Suprapubic skin (tissue), 4 donors: ENCODE data around the gene DOCK6.

Source experiments
- EP300 ChIP-seq: sonication (generic); formaldehyde crosslinking; IDR thresholded peaks from one replicate; pipeline ENCODE4 v1.6.1; 2017; ENCODE audit warnings: antibody characterized with exemption
- POLR2A ChIP-seq, 2 donors: fragments of 450-650 bp; IDR thresholded peaks; one replicate each; pipeline ENCODE4 v1.6.1; 2017; ENCODE audit warnings: antibody characterized with exemption in 2 of 2, mild to moderate bottlenecking in 2 of 2, moderate library complexity in 2 of 2
- POLR2AphosphoS5 ChIP-seq, 3 donors: sonication (generic); formaldehyde crosslinking; IDR thresholded peaks; one replicate each; pipeline ENCODE4 v1.6.1; 2017; ENCODE audit warnings: antibody characterized with exemption in 3 of 3
- TF ChIP-seq, protein P1 (sequence below), 2 donors: fragments of 200-600 bp in 1 of 2; fragments of 450-650 bp in 1 of 2; sonication (generic) in 1 of 2; IDR thresholded peaks; one replicate each; pipeline ENCODE4 v1.5.1; 2016 to 2019; ENCODE audit warnings: antibody characterized with exemption in 2 of 2, mild to moderate bottlenecking in 1 of 2, moderate library complexity in 1 of 2

DNA sequence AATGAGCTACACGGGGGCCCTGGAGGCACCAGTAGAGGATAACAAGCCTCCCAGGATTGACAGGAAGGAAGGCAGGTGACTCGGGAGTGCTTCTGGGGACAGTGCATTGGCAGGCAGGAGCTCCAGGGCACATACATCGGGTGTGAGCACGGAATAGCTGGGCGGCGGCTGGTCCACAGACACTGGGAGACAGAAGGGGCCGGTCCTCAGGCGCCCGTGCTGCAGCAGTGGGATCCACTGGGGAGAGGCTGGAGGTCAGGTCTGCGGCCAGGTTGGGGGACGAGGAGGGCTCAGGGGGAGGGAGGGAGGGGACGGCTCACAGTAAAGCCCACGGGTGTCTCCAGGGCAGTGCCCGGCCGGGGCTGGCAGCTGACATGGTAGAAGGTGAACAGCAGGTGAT is 25.0 kb downstream of the DOCK6 start:
- TF ChIP-seq, protein P1, sequence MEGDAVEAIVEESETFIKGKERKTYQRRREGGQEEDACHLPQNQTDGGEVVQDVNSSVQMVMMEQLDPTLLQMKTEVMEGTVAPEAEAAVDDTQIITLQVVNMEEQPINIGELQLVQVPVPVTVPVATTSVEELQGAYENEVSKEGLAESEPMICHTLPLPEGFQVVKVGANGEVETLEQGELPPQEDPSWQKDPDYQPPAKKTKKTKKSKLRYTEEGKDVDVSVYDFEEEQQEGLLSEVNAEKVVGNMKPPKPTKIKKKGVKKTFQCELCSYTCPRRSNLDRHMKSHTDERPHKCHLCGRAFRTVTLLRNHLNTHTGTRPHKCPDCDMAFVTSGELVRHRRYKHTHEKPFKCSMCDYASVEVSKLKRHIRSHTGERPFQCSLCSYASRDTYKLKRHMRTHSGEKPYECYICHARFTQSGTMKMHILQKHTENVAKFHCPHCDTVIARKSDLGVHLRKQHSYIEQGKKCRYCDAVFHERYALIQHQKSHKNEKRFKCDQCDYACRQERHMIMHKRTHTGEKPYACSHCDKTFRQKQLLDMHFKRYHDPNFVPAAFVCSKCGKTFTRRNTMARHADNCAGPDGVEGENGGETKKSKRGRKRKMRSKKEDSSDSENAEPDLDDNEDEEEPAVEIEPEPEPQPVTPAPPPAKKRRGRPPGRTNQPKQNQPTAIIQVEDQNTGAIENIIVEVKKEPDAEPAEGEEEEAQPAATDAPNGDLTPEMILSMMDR (IDR thresholded peaks at IDR 0.05) = no peak
- TF ChIP-seq POLR2AphosphoS5 (IDR thresholded peaks at IDR 0.05) = no peak
- TF ChIP-seq POLR2A (IDR thresholded peaks at IDR 0.05) = no peak
- no peak for TF ChIP-seq EP300
